Tibial artery (tissue), 4 donors: ENCODE results near the gene DOK1.

Source experiments
- DNase-seq, 2 donors: peaks; one replicate each; pipeline ENCODE4 v3.0.0-alpha.2; 2019
- H3K27ac ChIP-seq, 2 donors: fragments of 200-600 bp; sonication (generic) in 1 of 2; 1 replicate in 1 of 2; 2 replicates in 1 of 2; pipeline ENCODE4 v1.5.1; 2018 to 2019; ENCODE audit warnings: mild to moderate bottlenecking in 1 of 2
- H3K27me3 ChIP-seq, 2 donors: fragments of 200-600 bp; sonication (generic) in 1 of 2; one replicate each; pipeline versions ENCODE4 v1.5.1 to v1.6.0; 2016 to 2019
- H3K36me3 ChIP-seq, 3 donors: fragments of 200-600 bp; sonication (generic) in 2 of 3; one replicate each; pipeline ENCODE4 v1.5.1; 2016 to 2019; ENCODE audit warnings: mild to moderate bottlenecking in 2 of 3
- H3K4me1 ChIP-seq, 4 donors: fragments of 200-600 bp; sonication (generic) in 2 of 4; 1 replicate in 3 of 4; 2 replicates in 1 of 4; pipeline ENCODE4 v1.5.1; 2016 to 2019
- H3K4me3 ChIP-seq, 2 donors: fragments of 200-600 bp; sonication (generic) in 1 of 2; 1 replicate in 1 of 2; 2 replicates in 1 of 2; pipeline ENCODE4 v1.5.1; 2018 to 2019; ENCODE audit warnings: mild to moderate bottlenecking in 2 of 2
- H3K9me3 ChIP-seq, 3 donors: fragments of 200-600 bp; sonication (generic) in 1 of 3; one replicate each; pipeline ENCODE4 v1.5.1; 2016 to 2019
- CTCF ChIP-seq, 2 experiments: fragments of 200-600 bp in 1 of 2; fragments of 450-650 bp in 1 of 2; IDR thresholded peaks; one replicate each; pipeline ENCODE4 v1.5.1; 2017 to 2019; ENCODE audit warnings: antibody characterized with exemption in 2 of 2, mild to moderate bottlenecking in 1 of 2, moderate library complexity in 1 of 2
- intact Hi-C: fragments of 100-400 bp; cut with DNase I; formaldehyde crosslinking; loops from one replicate; pipeline ENCODE4 v1.15.0; 2023; ENCODE audit warnings: low total_unique reads

Gene DOK1

DNA sequence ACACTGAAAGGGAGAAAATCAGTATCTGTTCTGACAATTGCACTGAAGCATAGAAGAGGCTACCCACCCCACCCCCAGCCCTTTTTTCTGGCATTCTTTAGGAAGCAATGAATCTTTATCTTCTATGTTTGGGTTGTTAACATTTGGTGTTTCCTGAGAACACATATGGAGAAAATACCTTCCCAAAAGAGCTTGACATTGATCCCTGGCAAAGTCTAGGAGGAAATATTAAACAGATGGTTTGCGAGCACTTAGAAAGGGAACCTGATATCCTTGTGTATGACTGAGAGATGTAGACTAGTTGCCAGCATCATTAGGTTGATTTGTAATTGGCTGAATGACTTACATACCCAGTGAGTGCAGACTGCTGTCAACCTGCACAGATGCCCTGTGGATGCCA is 42.9 kb downstream of the DOK1 start:
- peaks cover 3 to 44% of the 10 kb centered on the region in 2 donors for H3K27me3 ChIP-seq
- DNase-seq, result no peak
- no peak overlapping the region for H3K27ac ChIP-seq

GRCh38 chr2:74599676-74600075 is 45.2 kb downstream of the DOK1 start:
- Histone ChIP-seq H3K9me3 (no peaks in the 10 kb centered on the region), H3K4me3 (no peak overlapping the region), H3K27me3 (peaks cover 0 to 31% of the 10 kb centered on the region in 2 donors), H3K4me1 (no peaks in the 10 kb centered on the region), H3K27ac (no peak overlapping the region), H3K36me3 (no peaks in the 10 kb centered on the region)
- intact Hi-C loops, result no loop called here
- no peak for TF ChIP-seq CTCF (IDR thresholded peaks at IDR 0.05)
- no peak for DNase-seq

More for the DNA sequence above, 42.9 kb downstream of the DOK1 start:
- Histone ChIP-seq H3K4me3 (no peak overlapping the region), H3K4me1 (no peaks in the 10 kb centered on the region), H3K9me3 (no peaks in the 10 kb centered on the region), H3K36me3 (no peaks in the 10 kb centered on the region)
- TF ChIP-seq CTCF (IDR thresholded peaks at IDR 0.05), result no peak
- intact Hi-C loops, result no loop called here

DNA sequence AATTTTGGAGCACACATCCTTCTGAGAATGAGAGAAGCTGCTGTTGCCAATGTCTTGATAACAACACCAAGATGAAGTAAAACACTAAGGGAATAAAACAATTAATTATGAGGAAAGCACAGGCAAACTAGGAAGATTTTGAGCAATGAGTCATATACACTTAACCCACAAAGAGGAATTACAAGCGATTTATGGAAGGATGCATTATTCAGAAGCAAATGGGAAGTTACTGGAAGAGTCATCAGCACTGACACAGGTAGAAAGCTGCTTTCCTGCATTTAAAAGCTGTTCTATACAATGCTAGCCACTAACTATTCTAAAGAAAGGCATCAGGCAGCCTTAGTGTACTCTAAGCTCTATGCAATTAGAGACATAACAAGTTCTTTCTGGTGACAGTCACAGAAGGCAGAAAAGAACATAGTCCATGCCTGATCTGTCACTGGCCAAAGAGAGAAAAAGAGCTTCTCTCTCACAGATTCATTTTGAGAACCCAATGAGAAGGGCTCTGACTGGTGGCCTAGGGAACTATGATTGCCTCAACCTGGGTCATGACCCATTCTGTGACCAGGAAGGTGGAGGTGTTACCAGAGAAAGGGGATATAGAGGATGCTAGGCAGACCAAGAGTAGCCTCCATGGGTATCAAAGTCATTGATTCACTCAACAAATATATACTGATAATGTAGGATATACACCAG is 48.2 kb downstream of the DOK1 start:
- no peak for TF ChIP-seq CTCF (IDR thresholded peaks at IDR 0.05)
- Histone ChIP-seq H3K27me3 (peaks cover 0 to 20% of the 10 kb centered on the region in 2 donors), H3K36me3 (no peaks in the 10 kb centered on the region), H3K4me1 (no peaks in the 10 kb centered on the region), H3K27ac (no peak overlapping the region), H3K4me3 (no peak overlapping the region), H3K9me3 (no peaks in the 10 kb centered on the region)
- no peak for DNase-seq
- intact Hi-C loops, result no loop called here

- Histone ChIP-seq H3K27ac (no peak overlapping the region), H3K9me3 (peaks cover 0 to 6% (median 0%) of the 10 kb centered on the region in 3 donors), H3K4me1 (no peaks in the 10 kb centered on the region), H3K27me3 (peaks cover 0 to 20% of the 10 kb centered on the region in 2 donors), H3K4me3 (no peak overlapping the region), H3K36me3 (no peaks in the 10 kb centered on the region)
- intact Hi-C loops, result no loop called here
- no peak for DNase-seq
- TF ChIP-seq CTCF (IDR thresholded peaks at IDR 0.05), result no peak
Observed at GRCh38 chr2:74603282-74604000, 48.9 kb downstream of the DOK1 start.

DNA sequence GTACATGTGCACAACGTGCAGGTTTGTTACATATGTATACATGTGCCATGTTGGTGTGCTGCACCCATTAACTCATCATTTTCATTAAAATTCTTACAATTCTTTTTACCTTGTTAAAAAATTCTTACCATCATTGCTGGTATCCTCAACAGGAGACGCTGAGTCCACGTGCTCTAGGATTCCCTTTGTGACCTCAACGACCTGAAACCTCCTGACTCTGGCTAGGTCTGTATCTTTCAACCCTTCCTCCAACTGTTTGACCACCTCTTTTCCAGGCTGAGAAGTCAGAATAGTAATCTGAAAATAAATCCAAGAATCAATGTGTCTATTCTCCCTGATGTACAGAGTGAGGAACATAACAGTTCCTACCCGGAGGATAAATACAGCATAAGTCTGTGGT is 52.4 kb downstream of the DOK1 start:
- intact Hi-C loops, result no loop called here
- no peak overlapping the region for H3K27ac ChIP-seq
- no peaks in the 10 kb centered on the region for H3K4me1 ChIP-seq
- H3K4me3 ChIP-seq, result no peak overlapping the region
- peaks cover 0 to 9% of the 10 kb centered on the region in 2 donors for H3K27me3 ChIP-seq
- H3K9me3 ChIP-seq, result peaks cover 0 to 8% (median 0%) of the 10 kb centered on the region in 3 donors
- DNase-seq, result no peak
- H3K36me3 ChIP-seq, result no peaks in the 10 kb centered on the region
- no peak for TF ChIP-seq CTCF (IDR thresholded peaks at IDR 0.05)
